ENCODE results near the gene DND1.
"Not testable (repeated sequence)": the region's sequence is repeated elsewhere in the genome, so short reads cannot be mapped to it uniquely, and the experiment has no call there.

The DND1 gene

DNA sequence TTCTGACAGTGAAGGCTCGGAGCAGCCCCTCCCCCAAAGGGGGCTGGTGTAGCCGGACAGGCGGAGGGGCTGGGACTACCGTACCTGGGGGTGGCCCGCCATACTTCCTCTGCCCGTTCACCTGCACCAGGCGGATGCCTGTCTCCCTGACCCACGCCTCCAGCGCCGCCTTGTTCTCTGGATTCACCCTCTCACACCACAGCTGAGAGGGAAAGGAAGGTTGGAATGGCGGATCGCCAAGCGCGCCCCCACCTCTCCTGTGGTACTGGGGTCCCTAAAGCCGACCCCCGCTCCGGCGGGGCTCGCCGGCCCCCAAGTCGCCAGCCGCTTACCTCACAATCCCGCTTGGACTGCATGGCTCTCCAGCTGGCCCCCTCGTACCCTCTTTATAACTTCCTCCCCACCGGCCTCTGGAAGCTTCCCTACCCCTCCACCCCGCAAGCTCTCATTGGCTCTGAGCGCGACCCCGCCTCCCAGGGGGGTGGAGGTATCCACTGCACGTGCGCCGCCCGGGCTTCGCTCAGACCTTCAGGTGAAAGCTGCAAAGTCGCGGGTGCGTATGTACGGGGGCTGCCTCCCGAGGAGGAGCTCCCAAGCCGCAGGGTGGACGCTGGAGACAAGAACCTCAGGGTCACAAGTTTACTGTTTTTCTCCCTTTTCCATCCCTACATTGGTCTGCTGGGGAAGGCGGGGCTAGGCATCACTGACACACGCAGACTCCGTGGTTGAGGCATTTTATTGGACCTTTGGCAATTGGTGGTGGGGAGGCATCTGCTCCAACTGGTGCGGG, at the start of gene DND1:
DND1 (minus strand) TSS at position 390 of the 790 bp plus-strand sequence; CDS start at position 356, 34 bp downstream.
- Histone ChIP-seq H3K36me3 (ENCODE audit: control insufficient read depth, insufficient read depth, low read length) (peaks cover 75% of the 10 kb centered on the region), H3K4me3 (ENCODE audit: low read depth, low read length) (no peak within 1 kb of the TSS; the same call in 1 of the 2 replicates), H3K27ac (ENCODE audit: low read depth, low read length) (no peak within 1 kb of the TSS), H3K27me3 (ENCODE audit: control insufficient read depth, insufficient read depth, low read length) (no peaks in the 10 kb centered on the region), H3K9me3 (ENCODE audit: control insufficient read depth, insufficient read depth, low read length) (no peaks in the 10 kb centered on the region), H3K4me1 (ENCODE audit: control insufficient read depth, insufficient read depth, low read length) (peaks cover 9% of the 10 kb centered on the region; the same call in 1 of the 2 replicates), H3K9ac (ENCODE audit: low read depth, low read length) (no peak within 1 kb of the TSS)

DNA sequence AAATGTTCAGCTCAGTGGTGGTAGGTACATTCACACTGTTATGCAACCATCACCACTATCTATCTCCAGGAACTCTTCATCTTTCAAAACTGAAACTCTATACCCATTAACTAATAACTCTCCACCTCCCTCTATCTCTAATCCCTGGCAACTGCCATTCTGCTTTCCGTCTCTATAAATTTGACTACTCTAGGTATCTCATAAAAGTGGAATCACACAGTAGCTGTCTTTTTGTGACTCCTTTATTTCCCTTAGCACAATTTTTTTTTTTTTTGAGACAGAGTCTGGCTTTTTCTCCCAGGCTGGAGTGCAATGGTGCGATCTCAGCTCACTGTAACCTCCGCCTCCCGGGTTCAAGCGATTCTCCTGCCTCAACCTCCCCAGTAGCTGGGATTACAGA, 48.0 kb upstream of the DND1 start:
- H3K9ac ChIP-seq (ENCODE audit: low read depth, low read length); H3K36me3 ChIP-seq (ENCODE audit: control insufficient read depth, insufficient read depth, low read length); H3K9me3 ChIP-seq (ENCODE audit: control insufficient read depth, insufficient read depth, low read length); H3K4me3 ChIP-seq (ENCODE audit: low read depth, low read length); H3K27me3 ChIP-seq (ENCODE audit: control insufficient read depth, insufficient read depth, low read length); H3K4me1 ChIP-seq (ENCODE audit: control insufficient read depth, insufficient read depth, low read length); H3K27ac ChIP-seq (ENCODE audit: low read depth, low read length): not testable (repeated sequence)

DNA sequence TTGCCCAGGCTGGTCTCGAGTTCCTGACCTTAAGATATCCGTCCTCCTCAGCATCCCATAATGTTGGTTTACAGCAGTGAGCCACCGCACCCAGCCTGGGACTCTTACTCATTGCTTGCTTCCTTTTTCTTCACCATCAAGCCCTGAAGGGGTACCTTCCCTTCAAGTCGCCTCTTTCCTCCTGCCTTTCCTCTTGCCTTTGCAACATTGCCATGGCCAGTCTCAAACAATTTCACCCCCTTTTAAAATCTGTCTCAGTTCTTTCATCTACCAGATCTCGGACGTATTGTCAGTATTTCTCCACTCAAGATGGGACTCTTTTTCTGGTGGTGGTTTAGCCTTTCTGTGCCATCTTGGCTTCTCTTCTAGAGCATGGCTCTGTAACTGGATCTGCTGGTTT, 47.4 kb upstream of the DND1 start:
- H3K36me3 ChIP-seq (ENCODE audit: control insufficient read depth, insufficient read depth, low read length); H3K4me3 ChIP-seq (ENCODE audit: low read depth, low read length): not testable (repeated sequence)

DNA sequence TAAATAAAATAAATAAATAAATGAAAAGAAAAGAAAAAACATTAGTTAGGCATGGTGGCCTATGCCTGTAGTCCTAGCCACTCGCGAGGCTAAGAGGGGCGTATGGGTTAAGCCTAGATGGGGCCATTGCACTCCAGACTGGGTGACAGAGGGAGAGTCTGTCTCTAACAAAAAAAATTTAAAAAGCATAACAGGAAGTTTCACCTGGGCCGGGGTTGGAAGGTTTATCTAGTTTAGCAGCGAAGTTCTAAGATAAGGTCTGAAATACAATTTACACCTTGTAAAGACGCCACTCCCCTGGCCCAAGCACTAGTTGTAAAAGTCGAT, 44.9 kb upstream of the DND1 start:
- Histone ChIP-seq H3K4me1 (ENCODE audit: control insufficient read depth, insufficient read depth, low read length) (no peaks in the 10 kb centered on the region), H3K9me3 (ENCODE audit: control insufficient read depth, insufficient read depth, low read length) (no peaks in the 10 kb centered on the region), H3K27ac (ENCODE audit: low read depth, low read length) (no peak overlapping the region), H3K27me3 (ENCODE audit: control insufficient read depth, insufficient read depth, low read length) (no peaks in the 10 kb centered on the region), H3K4me3 (ENCODE audit: low read depth, low read length) (no peak overlapping the region), H3K36me3 (ENCODE audit: control insufficient read depth, insufficient read depth, low read length) (no peaks in the 10 kb centered on the region), H3K9ac (ENCODE audit: low read depth, low read length) (no peak overlapping the region)

More for the DNA sequence above, 47.4 kb upstream of the DND1 start:
- H3K9ac ChIP-seq (ENCODE audit: low read depth, low read length); H3K27me3 ChIP-seq (ENCODE audit: control insufficient read depth, insufficient read depth, low read length); H3K4me1 ChIP-seq (ENCODE audit: control insufficient read depth, insufficient read depth, low read length); H3K9me3 ChIP-seq (ENCODE audit: control insufficient read depth, insufficient read depth, low read length); H3K27ac ChIP-seq (ENCODE audit: low read depth, low read length): not testable (repeated sequence)

DNA sequence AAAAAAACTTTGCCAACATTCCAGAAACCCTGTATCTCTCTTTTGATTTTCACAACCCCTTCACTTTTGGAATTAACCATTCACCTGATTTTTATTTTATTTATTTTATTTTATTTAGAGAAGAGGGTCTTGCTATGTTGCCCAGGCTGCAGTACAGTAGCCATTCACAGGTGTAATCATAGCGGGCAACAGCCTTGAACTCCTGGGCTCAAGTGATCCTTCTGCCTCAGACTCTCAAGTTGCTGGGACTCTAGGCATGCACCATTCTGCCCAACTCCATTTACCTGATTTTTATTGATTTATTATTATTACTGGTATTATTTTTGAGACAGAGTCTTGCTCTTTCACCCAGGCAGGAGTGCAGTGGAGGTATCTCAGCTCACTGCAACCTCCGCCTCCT, 42.9 kb upstream of the DND1 start:
- not testable (repeated sequence) for H3K9me3 ChIP-seq (ENCODE audit: control insufficient read depth, insufficient read depth, low read length); H3K4me1 ChIP-seq (ENCODE audit: control insufficient read depth, insufficient read depth, low read length); H3K36me3 ChIP-seq (ENCODE audit: control insufficient read depth, insufficient read depth, low read length); H3K4me3 ChIP-seq (ENCODE audit: low read depth, low read length); H3K9ac ChIP-seq (ENCODE audit: low read depth, low read length); H3K27ac ChIP-seq (ENCODE audit: low read depth, low read length); H3K27me3 ChIP-seq (ENCODE audit: control insufficient read depth, insufficient read depth, low read length)

DNA sequence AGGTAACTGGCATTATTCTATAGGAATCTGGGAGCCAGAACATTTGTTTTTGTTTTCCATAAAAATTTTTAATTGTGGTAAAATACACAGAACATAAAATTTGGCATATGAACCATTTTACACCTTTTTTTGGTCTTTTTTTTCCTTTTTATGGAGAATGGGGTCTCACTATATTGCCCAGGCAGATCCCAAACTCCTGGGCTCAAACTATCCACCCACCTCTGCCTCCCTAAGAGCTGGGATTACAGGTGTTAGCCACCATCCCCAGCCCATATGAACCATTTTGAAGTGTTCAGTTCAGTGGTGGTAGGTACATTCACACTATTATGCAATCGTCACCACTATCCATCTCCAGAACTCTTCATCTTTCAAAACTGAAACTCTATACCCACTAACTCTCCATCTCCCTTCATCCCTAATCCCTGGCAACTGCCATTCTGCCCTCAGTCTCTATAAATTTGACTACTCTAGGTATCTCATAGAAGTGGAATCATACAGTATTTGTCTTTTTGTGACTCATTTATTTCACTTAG, 40.3 kb upstream of the DND1 start:
- no peaks in the 10 kb centered on the region for H3K36me3 ChIP-seq (ENCODE audit: control insufficient read depth, insufficient read depth, low read length)
- H3K27me3 ChIP-seq (ENCODE audit: control insufficient read depth, insufficient read depth, low read length): no peaks in the 10 kb centered on the region
- no peaks in the 10 kb centered on the region for H3K9me3 ChIP-seq (ENCODE audit: control insufficient read depth, insufficient read depth, low read length)
- H3K4me3 ChIP-seq (ENCODE audit: low read depth, low read length): no peak overlapping the region
- H3K9ac ChIP-seq (ENCODE audit: low read depth, low read length): no peak overlapping the region
- H3K4me1 ChIP-seq (ENCODE audit: control insufficient read depth, insufficient read depth, low read length): no peaks in the 10 kb centered on the region
- H3K27ac ChIP-seq (ENCODE audit: low read depth, low read length): no peak overlapping the region

DNA sequence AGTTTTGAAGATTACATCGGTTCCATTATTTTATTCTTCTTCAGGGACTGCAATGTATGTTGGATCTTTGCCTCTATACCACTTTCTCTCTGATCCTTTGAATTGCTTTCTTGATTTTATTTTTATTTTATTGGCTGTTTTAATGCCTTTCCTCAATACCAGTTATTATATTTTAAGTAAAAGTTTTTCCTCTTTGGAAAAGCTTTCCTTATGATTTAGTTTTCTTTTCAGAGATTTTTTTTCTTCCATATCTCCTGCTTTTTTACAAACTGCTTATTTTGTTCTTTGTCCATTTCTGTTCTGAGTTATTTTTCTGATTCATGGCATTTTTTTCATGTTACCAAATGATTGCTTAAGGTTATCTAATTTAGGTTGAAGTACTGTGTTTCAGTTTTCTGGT, 38.4 kb upstream of the DND1 start:
- Histone ChIP-seq H3K36me3 (ENCODE audit: control insufficient read depth, insufficient read depth, low read length) (peaks cover 4% of the 10 kb centered on the region; the same call in 1 of the 2 replicates), H3K4me1 (ENCODE audit: control insufficient read depth, insufficient read depth, low read length) (no peaks in the 10 kb centered on the region), H3K27me3 (ENCODE audit: control insufficient read depth, insufficient read depth, low read length) (no peaks in the 10 kb centered on the region), H3K9ac (ENCODE audit: low read depth, low read length) (no peak overlapping the region), H3K4me3 (ENCODE audit: low read depth, low read length) (peak overlapping the region; percentile 88), H3K27ac (ENCODE audit: low read depth, low read length) (no peak overlapping the region), H3K9me3 (ENCODE audit: control insufficient read depth, insufficient read depth, low read length) (no peaks in the 10 kb centered on the region)

DNA sequence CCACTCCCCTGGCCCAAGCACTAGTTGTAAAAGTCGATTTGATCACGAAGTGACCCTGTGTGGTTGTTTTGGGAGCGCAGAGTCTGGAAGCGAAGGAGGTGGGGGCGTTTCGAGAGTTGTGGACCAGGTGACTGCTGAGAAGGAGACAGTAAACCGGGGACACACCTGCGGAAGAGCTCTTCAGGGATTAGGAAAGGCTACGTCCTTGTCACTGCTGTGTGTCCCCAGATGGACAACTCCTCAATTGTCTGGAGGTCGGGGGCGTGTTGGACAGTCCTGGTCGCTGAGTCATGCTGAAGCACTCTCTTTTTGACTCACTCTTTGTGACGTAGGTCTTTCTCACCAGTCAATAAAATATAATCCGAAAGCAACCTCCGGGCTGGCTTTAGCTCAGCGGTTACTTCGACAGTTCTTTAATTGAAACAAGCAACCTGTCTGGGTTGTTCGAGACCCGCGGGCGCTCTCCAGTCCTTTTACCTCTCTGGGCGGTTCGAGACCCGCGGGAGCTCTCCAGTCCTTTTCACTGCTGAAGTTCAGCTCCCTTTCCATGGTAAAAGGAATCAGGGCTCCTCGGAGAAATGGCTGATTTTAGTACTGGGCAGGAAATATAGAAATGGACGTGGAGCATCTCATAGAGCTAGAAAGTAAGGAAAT, 37.6 kb upstream of the DND1 start:
- Histone ChIP-seq H3K36me3 (ENCODE audit: control insufficient read depth, insufficient read depth, low read length) (peaks cover 9% of the 10 kb centered on the region), H3K4me3 (ENCODE audit: low read depth, low read length) (peak overlapping the region; percentile 88), H3K9me3 (ENCODE audit: control insufficient read depth, insufficient read depth, low read length) (no peaks in the 10 kb centered on the region), H3K9ac (ENCODE audit: low read depth, low read length) (peak overlapping the region; percentile 37), H3K27ac (ENCODE audit: low read depth, low read length) (peak overlapping the region; percentile 73), H3K27me3 (ENCODE audit: control insufficient read depth, insufficient read depth, low read length) (no peaks in the 10 kb centered on the region), H3K4me1 (ENCODE audit: control insufficient read depth, insufficient read depth, low read length) (no peaks in the 10 kb centered on the region)

DNA sequence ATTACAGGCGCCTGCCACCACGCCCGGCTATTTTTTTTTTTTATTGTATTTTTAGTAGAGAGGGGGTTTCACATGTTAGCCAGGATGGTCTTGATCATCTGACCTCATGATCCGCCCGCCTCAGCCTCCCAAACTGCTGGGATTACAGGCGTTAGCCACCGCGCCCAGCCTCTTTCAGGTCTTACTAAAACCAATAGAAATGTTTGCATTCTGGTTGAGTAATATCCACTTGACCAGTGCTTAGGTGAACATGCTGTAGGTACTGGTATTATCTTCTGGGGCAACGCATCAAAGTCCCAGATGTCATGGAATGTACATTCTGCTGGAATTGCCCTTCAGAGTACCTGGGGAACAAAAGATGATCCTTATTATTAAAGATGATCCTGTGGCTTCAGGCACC, 35.4 kb upstream of the DND1 start:
- not testable (repeated sequence) for H3K4me1 ChIP-seq (ENCODE audit: control insufficient read depth, insufficient read depth, low read length); H3K27me3 ChIP-seq (ENCODE audit: control insufficient read depth, insufficient read depth, low read length); H3K9me3 ChIP-seq (ENCODE audit: control insufficient read depth, insufficient read depth, low read length); H3K9ac ChIP-seq (ENCODE audit: low read depth, low read length); H3K4me3 ChIP-seq (ENCODE audit: low read depth, low read length); H3K27ac ChIP-seq (ENCODE audit: low read depth, low read length)
- peaks cover 32% of the 10 kb centered on the region for H3K36me3 ChIP-seq (ENCODE audit: control insufficient read depth, insufficient read depth, low read length)

DNA sequence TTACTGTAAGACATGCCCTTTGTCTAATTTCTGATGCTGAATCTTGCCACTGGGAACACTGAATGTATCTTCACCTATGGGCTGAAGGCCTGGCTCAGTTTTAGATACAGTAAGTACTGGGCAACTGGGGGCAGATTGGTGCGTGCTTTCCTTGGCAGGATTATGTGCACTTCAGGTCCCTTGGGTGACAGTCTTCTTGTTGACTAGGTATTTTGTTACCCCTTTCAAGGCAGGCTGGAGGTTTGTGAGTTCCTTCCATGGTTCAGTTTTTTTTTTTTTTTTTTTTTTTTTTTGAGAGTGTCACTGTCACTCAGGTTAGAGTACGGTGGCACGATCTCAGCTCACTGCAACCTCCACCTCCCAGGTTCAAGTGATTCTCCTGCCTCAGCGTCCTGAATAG, 34.4 kb upstream of the DND1 start:
- Histone ChIP-seq H3K27me3 (ENCODE audit: control insufficient read depth, insufficient read depth, low read length) (no peaks in the 10 kb centered on the region), H3K4me3 (ENCODE audit: low read depth, low read length) (no peak overlapping the region), H3K9me3 (ENCODE audit: control insufficient read depth, insufficient read depth, low read length) (no peaks in the 10 kb centered on the region), H3K4me1 (ENCODE audit: control insufficient read depth, insufficient read depth, low read length) (peaks cover under 1% of the 10 kb centered on the region; the same call in 1 of the 2 replicates), H3K36me3 (ENCODE audit: control insufficient read depth, insufficient read depth, low read length) (peaks cover 40% of the 10 kb centered on the region), H3K27ac (ENCODE audit: low read depth, low read length) (no peak overlapping the region), H3K9ac (ENCODE audit: low read depth, low read length) (no peak overlapping the region)
